CD4-positive, CD25-positive, alpha-beta regulatory T cell (primary cell): Measurements from ENCODE around the gene TLX2. TPM values are rescaled to one million over a fixed set of nuclear protein-coding genes. Genes with fewer than 3 reads are reported as not detected.
A peak's percentile ranks its signal among the peaks of the same experiment; 100 is the strongest.

Experiments
- ATAC-seq, 2 donors: fragments of 150-1000 bp; cut with Tn5 transposase; one replicate each; pipeline ENCODE4 v1.10.0; 2021; ENCODE audit warnings: low read depth in 2 of 2, moderate number of reproducible peaks in 2 of 2, moderate library complexity in 1 of 2
- DNase-seq, 3 donors: peaks; one replicate each; pipeline versions ENCODE4 v3.0.0 to v3.0.0-alpha.2; 2012 to 2022; ENCODE audit warnings: mixed read lengths in 1 of 3
- H3K27ac ChIP-seq: one replicate; pipeline ENCODE4 v1.7.0; 2013; ENCODE audit warnings: mild to moderate bottlenecking, low read length; ENCODE audit not compliant: insufficient read depth, poor library complexity, severe bottlenecking
- H3K27me3 ChIP-seq: one replicate; pipeline ENCODE4 v1.7.0; 2013; ENCODE audit warnings: low read length; ENCODE audit not compliant: control insufficient read depth, insufficient read depth
- H3K36me3 ChIP-seq: one replicate; pipeline ENCODE4 v1.7.0; 2013; ENCODE audit warnings: mild to moderate bottlenecking, low read length, moderate library complexity; ENCODE audit not compliant: control insufficient read depth, insufficient read depth
- H3K4me1 ChIP-seq: 2 replicates; pipeline ENCODE4 v1.7.0; 2013; ENCODE audit warnings: mild to moderate bottlenecking, low read length; ENCODE audit not compliant: insufficient read depth, control insufficient read depth, poor library complexity, severe bottlenecking
- H3K4me3 ChIP-seq: one replicate; pipeline ENCODE4 v1.7.0; 2013; ENCODE audit warnings: low read depth, mild to moderate bottlenecking, low read length, moderate library complexity
- H3K9me3 ChIP-seq, 2 experiments: 1 replicate in 1 of 2; 2 replicates in 1 of 2; pipeline ENCODE4 v1.7.0; 2013; ENCODE audit warnings: low read length in 2 of 2, mild to moderate bottlenecking in 1 of 2, moderate library complexity in 1 of 2; ENCODE audit not compliant: control insufficient read depth in 2 of 2
- H3K27ac Mint-ChIP-seq, 3 donors: one replicate each; pipeline ENCODE4 v1.8.0; 2020 to 2022; ENCODE audit warnings: mild to moderate bottlenecking in 3 of 3, mixed read lengths in 3 of 3, moderate library complexity in 2 of 3
- H3K27me3 Mint-ChIP-seq: one replicate; pipeline ENCODE4 v1.8.0; 2022; ENCODE audit warnings: mild to moderate bottlenecking, mixed read lengths
- H3K36me3 Mint-ChIP-seq: one replicate; pipeline ENCODE4 v1.8.0; 2020; ENCODE audit warnings: mixed read lengths
- H3K4me1 Mint-ChIP-seq, 4 donors: one replicate each; pipeline ENCODE4 v1.8.0; 2020 to 2022; ENCODE audit warnings: mixed read lengths in 4 of 4, mild to moderate bottlenecking in 1 of 4
- H3K4me3 Mint-ChIP-seq, 4 donors: one replicate each; pipeline ENCODE4 v1.8.0; 2020 to 2022; ENCODE audit warnings: mild to moderate bottlenecking in 4 of 4, mixed read lengths in 4 of 4, moderate library complexity in 3 of 4
- H3K9me3 Mint-ChIP-seq, 7 donors: one replicate each; pipeline ENCODE4 v1.8.0; 2020 to 2022; ENCODE audit warnings: mixed read lengths in 7 of 7, mild to moderate bottlenecking in 3 of 7, moderate library complexity in 2 of 7
- polyA plus RNA-seq, 4 donors: library from polyadenylated mRNA; unstranded; fragments of 300-500 nt; fragmentation: Illumina TruSeq; gene quantifications; one replicate each; pipeline ENCODE4 v1.2.3, GENCODE V29; 2021
- total RNA-seq: library from RNA; stranded (reverse); gene quantifications from one replicate; pipeline ENCODE4 v1.2.3, GENCODE V29; 2022

TLX2 gene
- total and polyA plus RNA-seq, 5 donors from 2014 or later, result 0.10 to 0.14 TPM; not detected in 3

DNA sequence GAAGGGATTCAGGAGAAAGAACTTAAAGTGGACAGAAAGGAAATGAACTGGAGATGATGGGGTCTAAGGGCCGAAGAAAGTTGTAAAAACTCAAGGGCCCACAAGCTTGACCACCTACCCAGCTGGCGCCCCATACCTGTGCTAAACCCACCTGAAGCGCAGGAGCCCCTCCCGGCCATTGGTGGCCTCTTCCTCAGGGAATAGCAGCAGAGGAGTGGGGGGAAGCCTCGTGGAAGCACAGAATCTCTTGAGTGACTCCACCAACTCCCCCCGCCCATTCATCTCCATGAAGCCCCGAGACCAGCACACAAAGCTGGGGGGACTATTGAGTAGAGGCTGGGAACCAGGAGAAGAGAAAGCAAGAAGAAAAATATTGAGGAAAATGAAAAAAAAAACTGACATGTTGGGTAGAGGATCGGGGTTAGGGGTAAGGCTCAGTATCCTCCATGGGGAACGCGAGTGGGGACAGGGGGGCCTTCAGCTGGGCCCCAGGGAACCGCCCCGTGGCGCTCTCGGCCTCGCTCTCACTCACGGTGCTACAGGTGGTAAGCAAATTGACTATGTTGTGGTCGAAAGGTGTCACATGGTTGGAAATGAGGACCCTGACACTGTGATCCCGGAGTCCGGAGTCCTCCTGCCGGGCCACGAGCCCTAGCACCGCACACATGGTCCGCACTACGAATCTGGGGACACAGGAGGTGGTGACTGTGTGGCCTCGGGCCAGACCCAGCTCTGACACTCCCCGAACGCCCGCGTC is 14.5 kb downstream of the TLX2 start:
- Mint-ChIP-seq H3K4me1 (peaks cover 7 to 51% (median 30%) of the 10 kb centered on the region in 4 donors), H3K9me3 (no peaks in the 10 kb centered on the region), H3K36me3 (peaks cover 37% of the 10 kb centered on the region), H3K4me3 (peak overlapping the region; percentile 87 to 96 (median 94)), H3K27me3 (no peaks in the 10 kb centered on the region), H3K27ac (peak overlapping the region; percentile 92 to 95 (median 94))
- Histone ChIP-seq H3K4me1 (peaks cover 27% of the 10 kb centered on the region), H3K27ac (peak overlapping the region; percentile 89), H3K36me3 (peaks cover 23% of the 10 kb centered on the region), H3K4me3 (peak overlapping the region; percentile 69), H3K9me3 (no peaks in the 10 kb centered on the region), H3K27me3 (no peaks in the 10 kb centered on the region)
- ATAC-seq (peak; percentile 1 to 2), DNase-seq (no peak)

DNA sequence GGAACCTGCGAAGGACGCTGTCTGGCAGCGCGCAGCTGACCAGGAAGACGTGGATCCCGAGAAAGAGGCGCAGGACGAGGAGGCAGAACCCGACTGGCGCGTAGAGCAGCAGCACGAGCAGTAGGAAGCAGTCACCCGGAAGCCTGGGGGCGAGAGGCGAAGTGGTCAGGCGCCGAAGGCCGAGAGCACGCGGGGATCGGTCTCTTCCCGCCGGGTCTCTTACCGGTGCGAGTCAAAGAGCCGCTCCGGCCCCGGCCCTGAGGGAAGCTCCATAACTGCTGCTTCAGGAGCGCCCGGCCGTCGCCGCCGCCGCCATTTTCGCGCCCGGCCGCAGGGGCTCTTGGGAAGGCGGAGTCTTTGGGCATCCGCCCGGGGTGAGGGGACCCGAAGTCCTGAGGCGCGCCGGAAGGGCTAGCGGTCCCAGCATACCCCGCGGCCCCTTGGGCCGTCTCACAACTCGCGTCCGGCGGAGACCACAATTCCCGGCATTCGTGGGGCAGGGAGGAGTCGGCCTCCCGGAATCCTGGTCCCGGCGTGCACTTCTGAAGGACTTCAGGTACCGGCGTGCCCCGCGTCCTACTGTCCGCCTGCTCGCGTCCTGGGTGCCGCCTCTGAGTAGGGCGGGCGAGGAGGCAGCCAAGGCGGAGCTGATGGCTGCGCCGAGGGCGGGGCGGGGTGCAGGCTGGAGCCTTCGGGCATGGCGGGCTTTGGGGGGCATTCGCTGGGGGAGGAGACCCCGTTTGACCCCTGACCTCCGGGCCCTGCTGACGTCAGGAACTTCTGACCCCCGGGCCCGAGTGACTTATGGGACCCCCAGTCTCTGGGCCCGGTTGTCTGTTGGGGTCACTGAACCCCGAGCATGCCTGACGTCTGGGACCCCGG is 15.3 kb downstream of the TLX2 start, which contains the start of the genes AUP1 and HTRA2:
Gene AUP1, minus strand, starts transcription at position 350 of the 882 bp plus-strand sequence. Its CDS starts 77 bp downstream, at position 273.
Gene HTRA2, plus strand, starts transcription at position 577 of the 882 bp plus-strand sequence. Its CDS starts 74 bp downstream, at position 651.
- H3K4me1 ChIP-seq, result peaks cover 27% of the 10 kb centered on the region
- ATAC-seq, result peak; percentile 91 to 92
- no peaks in the 10 kb centered on the region for H3K27me3 Mint-ChIP-seq

DNA sequence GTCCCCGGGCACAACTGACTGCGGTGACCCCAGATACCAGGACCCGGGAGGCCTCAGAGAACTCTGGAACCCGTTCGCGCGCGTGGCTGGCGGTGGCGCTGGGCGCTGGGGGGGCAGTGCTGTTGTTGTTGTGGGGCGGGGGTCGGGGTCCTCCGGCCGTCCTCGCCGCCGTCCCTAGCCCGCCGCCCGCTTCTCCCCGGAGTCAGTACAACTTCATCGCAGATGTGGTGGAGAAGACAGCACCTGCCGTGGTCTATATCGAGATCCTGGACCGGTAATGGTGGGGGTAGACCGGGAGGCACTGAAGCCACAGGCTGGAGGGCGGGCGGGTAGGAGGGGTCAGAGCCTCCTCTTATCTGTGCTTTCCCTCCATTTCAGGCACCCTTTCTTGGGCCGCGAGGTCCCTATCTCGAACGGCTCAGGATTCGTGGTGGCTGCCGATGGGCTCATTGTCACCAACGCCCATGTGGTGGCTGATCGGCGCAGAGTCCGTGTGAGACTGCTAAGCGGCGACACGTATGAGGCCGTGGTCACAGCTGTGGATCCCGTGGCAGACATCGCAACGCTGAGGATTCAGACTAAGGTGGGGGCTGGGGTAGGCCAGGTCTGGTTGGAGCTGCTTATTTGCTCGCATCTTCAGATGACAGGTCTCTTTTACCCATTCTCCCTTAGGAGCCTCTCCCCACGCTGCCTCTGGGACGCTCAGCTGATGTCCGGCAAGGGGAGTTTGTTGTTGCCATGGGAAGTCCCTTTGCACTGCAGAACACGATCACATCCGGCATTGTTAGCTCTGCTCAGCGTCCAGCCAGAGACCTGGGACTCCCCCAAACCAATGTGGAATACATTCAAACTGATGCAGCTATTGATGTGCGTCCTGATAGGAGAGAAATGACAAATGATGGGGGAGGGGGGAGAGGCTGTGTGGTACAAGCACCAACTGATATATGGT is 16.3 kb downstream of the TLX2 start:
- H3K4me3 ChIP-seq, result peak overlapping the region; percentile 75
- Mint-ChIP-seq H3K4me1 (peaks cover 7 to 51% (median 30%) of the 10 kb centered on the region in 4 donors), H3K4me3 (peak overlapping the region; percentile 87 to 96 (median 94))

More for the DNA sequence above, 15.3 kb downstream of the TLX2 start, which contains the start of the genes AUP1 and HTRA2:
- H3K4me3 ChIP-seq, result peak within 1 kb of the TSS; percentile 75
- H3K27ac Mint-ChIP-seq, result peak within 1 kb of the TSS; percentile 92 to 95 (median 94)
- H3K9me3 ChIP-seq, result no peaks in the 10 kb centered on the region
- peaks cover 7 to 51% (median 30%) of the 10 kb centered on the region in 4 donors for H3K4me1 Mint-ChIP-seq
- no peaks in the 10 kb centered on the region for H3K9me3 Mint-ChIP-seq
- DNase-seq, result peak; percentile 78 to 98 (median 88)
- H3K27ac ChIP-seq, result peak within 1 kb of the TSS; percentile 89
- H3K36me3 Mint-ChIP-seq, result peaks cover 37% of the 10 kb centered on the region
- peak within 1 kb of the TSS; percentile 87 to 96 (median 94) for H3K4me3 Mint-ChIP-seq
- H3K36me3 ChIP-seq, result peaks cover 23% of the 10 kb centered on the region
- no peaks in the 10 kb centered on the region for H3K27me3 ChIP-seq

DNA sequence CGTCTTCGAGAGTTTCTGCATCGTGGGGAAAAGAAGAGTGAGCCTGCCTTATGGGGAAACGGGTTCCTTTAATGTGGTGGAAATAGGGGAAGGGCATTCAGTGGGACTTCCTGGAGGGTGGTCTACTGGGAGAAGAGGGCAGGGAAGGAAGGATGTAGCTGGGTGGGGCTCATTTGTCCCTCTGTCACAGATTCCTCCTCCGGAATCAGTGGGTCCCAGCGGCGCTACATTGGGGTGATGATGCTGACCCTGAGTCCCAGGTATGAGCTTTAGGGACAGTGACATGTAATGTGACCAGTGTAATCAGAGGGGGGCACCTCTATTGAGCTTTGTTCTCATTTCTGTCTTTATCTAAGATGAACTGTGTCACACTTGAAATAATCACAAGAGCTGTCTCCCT is 17.4 kb downstream of the TLX2 start:
- Mint-ChIP-seq H3K4me3 (peak overlapping the region; percentile 54 to 96 (median 90)), H3K36me3 (peaks cover 27% of the 10 kb centered on the region), H3K9me3 (no peaks in the 10 kb centered on the region), H3K27ac (peak overlapping the region in 2 of 3 donors; percentile 17 to 49), H3K4me1 (peaks cover 7 to 45% (median 27%) of the 10 kb centered on the region in 4 donors), H3K27me3 (no peaks in the 10 kb centered on the region)
- DNase-seq (no peak), ATAC-seq (no peak)
- peaks cover 16% of the 10 kb centered on the region for H3K36me3 ChIP-seq
- H3K27ac ChIP-seq, result no peak overlapping the region
- no peaks in the 10 kb centered on the region for H3K9me3 ChIP-seq
- H3K27me3 ChIP-seq, result no peaks in the 10 kb centered on the region
- peaks cover 27% of the 10 kb centered on the region for H3K4me1 ChIP-seq
- H3K4me3 ChIP-seq, result peak overlapping the region; percentile 75

More for the DNA sequence above, 16.3 kb downstream of the TLX2 start:
- H3K27ac Mint-ChIP-seq, result peak overlapping the region; percentile 89 to 95 (median 94)
- Histone ChIP-seq H3K27ac (peak overlapping the region; percentile 89), H3K36me3 (peaks cover 23% of the 10 kb centered on the region), H3K9me3 (no peaks in the 10 kb centered on the region), H3K27me3 (no peaks in the 10 kb centered on the region), H3K4me1 (peaks cover 27% of the 10 kb centered on the region)
- DNase-seq (peak; percentile 31 to 60 (median 34)), ATAC-seq (peak; percentile 5 to 7)
- no peaks in the 10 kb centered on the region for H3K9me3 Mint-ChIP-seq
- no peaks in the 10 kb centered on the region for H3K27me3 Mint-ChIP-seq
- peaks cover 37% of the 10 kb centered on the region for H3K36me3 Mint-ChIP-seq

DNA sequence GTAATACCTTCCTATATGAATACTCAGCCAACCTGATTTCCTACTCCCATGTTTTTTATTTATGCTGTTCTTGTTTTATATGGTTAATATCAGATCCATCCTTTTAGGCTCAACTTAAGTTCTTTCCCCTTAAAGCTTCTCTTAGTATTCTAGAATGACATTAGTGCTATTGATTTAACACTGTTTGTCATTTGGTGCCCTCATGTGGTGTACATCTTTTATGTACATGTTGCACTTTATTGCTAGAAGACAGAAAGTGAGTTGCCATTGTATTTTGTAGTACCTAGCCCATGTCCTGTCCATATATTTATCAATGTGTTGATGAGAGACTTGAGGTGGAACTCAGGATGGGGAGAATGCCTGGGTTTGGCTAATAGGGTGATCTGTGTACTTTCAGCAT is 18.0 kb downstream of the TLX2 start:
- peaks cover 27% of the 10 kb centered on the region for H3K4me1 ChIP-seq
- peaks cover 2% of the 10 kb centered on the region for H3K27me3 ChIP-seq
- peak overlapping the region; percentile 17 to 67 (median 49) for H3K27ac Mint-ChIP-seq
- H3K4me3 ChIP-seq, result no peak overlapping the region
- no peaks in the 10 kb centered on the region for H3K9me3 ChIP-seq
- no peak overlapping the region for H3K27ac ChIP-seq
- peaks cover 22% of the 10 kb centered on the region for H3K36me3 Mint-ChIP-seq
- DNase-seq (peak in 2 of 3 donors; percentile 55 to 79), ATAC-seq (no peak)
- H3K27me3 Mint-ChIP-seq, result no peaks in the 10 kb centered on the region
- peak overlapping the region; percentile 72 to 96 (median 80) for H3K4me3 Mint-ChIP-seq
- peaks cover 7 to 39% (median 27%) of the 10 kb centered on the region in 4 donors for H3K4me1 Mint-ChIP-seq
- H3K9me3 Mint-ChIP-seq, result no peaks in the 10 kb centered on the region
- peaks cover 10% of the 10 kb centered on the region for H3K36me3 ChIP-seq

DNA sequence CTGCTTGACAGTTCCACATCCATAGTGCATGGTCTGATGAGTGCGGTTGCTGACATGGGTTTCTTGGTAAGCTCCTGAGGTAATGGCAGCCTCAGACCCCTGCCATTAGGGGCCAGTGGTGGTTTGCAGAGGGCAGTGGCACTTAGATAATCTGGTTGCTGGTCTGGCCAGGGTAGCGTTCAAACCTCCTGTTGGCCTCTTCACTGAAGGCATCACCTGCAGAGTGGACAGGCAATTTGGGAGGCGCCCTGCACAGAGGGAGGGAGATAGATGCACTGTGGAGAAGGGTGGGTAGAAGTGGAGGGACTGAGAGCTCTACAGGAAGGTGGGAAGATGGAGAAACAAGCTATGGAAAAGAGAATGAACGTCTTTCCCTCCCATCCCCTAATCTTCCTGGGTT is 19.2 kb downstream of the TLX2 start:
- H3K9me3 ChIP-seq, result no peaks in the 10 kb centered on the region
- no peak overlapping the region for H3K27ac ChIP-seq
- no peak overlapping the region for H3K4me3 ChIP-seq
- Mint-ChIP-seq H3K9me3 (no peaks in the 10 kb centered on the region), H3K4me3 (no peak overlapping the region), H3K27me3 (peaks cover 7% of the 10 kb centered on the region), H3K27ac (no peak overlapping the region), H3K4me1 (peaks cover 7 to 28% (median 23%) of the 10 kb centered on the region in 4 donors), H3K36me3 (peaks cover 10% of the 10 kb centered on the region)
- DNase-seq (no peak), ATAC-seq (no peak)
- H3K4me1 ChIP-seq, result peaks cover 27% of the 10 kb centered on the region
- peaks cover 11% of the 10 kb centered on the region for H3K27me3 ChIP-seq
- H3K36me3 ChIP-seq, result no peaks in the 10 kb centered on the region
